PFSK-1 (cell line): ENCODE data around the gene GFI1.

Experiments
- POLR2AphosphoS5 ChIP-seq: IDR thresholded peaks from 2 replicates; pipeline ENCODE4 v1.6.1; 2012; ENCODE audit warnings: low read depth, mild to moderate bottlenecking, control low read depth, low read length, moderate library complexity
- SIN3A ChIP-seq: IDR thresholded peaks from 2 replicates; pipeline ENCODE4 v1.6.1; 2012; ENCODE audit warnings: mild to moderate bottlenecking, low read length, moderate library complexity, borderline replicate concordance; ENCODE audit not compliant: insufficient read depth
- TAF1 ChIP-seq: IDR thresholded peaks from 2 replicates; pipeline ENCODE4 v1.6.1; 2012; ENCODE audit warnings: low read length, control low read depth, borderline replicate concordance; ENCODE audit not compliant: insufficient read depth
- TF ChIP-seq, protein P1 (sequence below), 2 experiments: IDR thresholded peaks; 2 replicates each; pipeline versions ENCODE4 v1.6.1 to v1.8.0; 2011 to 2012; ENCODE audit warnings: low read depth in 2 of 2, low read length in 2 of 2, control low read depth in 1 of 2, inconsistent platforms in 1 of 2, mild to moderate bottlenecking in 1 of 2, moderate library complexity in 1 of 2; ENCODE audit not compliant: insufficient read depth in 1 of 2

DNA sequence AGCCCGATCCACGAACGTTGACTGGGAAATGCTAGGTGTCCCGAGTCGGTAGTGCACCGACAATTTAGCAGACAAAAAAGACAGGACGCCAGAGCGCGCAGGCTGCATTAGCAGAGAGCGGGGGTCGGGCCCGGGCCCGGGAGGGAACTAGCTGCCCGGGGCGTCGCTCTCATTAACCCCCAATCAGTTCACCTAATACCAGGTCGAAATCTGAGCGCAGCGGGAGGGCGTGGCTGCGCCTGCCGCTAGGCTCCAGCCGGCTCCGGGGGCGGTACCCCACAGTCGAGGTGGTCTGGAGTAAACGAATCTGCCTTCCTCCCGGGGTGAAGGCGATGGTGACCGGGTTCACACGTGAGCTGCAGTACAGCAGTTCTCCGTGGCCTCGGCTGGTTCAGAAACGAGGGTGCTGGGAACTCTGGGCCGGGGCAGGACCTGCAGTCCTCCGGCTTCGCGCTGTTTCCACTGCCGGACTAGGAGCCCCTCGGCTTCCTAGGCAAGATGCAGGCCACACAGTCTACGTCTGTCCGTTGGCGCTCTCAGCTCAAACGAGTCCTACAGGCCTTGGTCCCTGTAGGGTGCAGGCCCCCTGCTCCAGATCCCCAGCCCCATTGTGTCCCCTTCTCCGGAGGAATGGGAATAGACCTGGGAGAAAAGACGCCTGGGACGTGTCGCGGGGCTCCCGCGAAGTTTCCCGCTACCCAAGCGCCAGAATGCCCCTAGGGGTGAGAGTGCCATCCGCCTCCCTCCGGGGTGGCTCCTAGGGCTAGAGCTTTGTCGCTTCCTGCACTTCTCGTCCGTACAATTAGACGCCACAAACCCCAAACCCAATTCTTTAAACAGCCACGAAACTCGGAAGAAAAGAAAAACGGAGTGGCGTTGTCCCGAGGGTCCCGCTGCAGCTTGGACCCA is 2.0 kb downstream of the GFI1 start:
- TF ChIP-seq, protein P1, sequence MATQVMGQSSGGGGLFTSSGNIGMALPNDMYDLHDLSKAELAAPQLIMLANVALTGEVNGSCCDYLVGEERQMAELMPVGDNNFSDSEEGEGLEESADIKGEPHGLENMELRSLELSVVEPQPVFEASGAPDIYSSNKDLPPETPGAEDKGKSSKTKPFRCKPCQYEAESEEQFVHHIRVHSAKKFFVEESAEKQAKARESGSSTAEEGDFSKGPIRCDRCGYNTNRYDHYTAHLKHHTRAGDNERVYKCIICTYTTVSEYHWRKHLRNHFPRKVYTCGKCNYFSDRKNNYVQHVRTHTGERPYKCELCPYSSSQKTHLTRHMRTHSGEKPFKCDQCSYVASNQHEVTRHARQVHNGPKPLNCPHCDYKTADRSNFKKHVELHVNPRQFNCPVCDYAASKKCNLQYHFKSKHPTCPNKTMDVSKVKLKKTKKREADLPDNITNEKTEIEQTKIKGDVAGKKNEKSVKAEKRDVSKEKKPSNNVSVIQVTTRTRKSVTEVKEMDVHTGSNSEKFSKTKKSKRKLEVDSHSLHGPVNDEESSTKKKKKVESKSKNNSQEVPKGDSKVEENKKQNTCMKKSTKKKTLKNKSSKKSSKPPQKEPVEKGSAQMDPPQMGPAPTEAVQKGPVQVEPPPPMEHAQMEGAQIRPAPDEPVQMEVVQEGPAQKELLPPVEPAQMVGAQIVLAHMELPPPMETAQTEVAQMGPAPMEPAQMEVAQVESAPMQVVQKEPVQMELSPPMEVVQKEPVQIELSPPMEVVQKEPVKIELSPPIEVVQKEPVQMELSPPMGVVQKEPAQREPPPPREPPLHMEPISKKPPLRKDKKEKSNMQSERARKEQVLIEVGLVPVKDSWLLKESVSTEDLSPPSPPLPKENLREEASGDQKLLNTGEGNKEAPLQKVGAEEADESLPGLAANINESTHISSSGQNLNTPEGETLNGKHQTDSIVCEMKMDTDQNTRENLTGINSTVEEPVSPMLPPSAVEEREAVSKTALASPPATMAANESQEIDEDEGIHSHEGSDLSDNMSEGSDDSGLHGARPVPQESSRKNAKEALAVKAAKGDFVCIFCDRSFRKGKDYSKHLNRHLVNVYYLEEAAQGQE (IDR thresholded peaks at IDR 0.05; ENCODE audit: insufficient read depth in 1 of 2, low read depth in 2 of 2, low read length in 2 of 2): no peak
- TF ChIP-seq POLR2AphosphoS5 (no peak), SIN3A (no peak), TAF1 (no peak)
